Measurements from ENCODE around the gene ARAP2.

The ARAP2 gene

DNA sequence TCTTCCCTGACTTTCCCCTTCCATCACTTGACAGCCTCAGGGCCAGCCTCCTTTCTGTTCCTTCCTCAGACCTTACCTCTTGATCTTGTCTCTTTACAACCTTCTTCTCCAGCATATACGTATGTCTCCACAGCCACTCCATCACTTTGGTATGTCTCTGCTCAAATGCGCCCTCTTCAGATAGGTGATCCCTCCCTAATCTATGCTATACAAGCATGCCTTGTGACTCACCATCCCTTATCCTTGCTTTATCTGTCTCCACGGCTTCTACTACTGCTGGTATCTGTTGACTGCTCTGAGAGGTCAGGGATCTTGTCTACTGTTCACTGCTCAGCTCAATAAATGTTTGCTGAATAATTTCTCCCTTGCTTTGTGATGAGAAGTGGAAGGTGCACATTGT, 9.0 kb downstream of the ARAP2 start:
- TF ChIP-seq, protein P1, sequence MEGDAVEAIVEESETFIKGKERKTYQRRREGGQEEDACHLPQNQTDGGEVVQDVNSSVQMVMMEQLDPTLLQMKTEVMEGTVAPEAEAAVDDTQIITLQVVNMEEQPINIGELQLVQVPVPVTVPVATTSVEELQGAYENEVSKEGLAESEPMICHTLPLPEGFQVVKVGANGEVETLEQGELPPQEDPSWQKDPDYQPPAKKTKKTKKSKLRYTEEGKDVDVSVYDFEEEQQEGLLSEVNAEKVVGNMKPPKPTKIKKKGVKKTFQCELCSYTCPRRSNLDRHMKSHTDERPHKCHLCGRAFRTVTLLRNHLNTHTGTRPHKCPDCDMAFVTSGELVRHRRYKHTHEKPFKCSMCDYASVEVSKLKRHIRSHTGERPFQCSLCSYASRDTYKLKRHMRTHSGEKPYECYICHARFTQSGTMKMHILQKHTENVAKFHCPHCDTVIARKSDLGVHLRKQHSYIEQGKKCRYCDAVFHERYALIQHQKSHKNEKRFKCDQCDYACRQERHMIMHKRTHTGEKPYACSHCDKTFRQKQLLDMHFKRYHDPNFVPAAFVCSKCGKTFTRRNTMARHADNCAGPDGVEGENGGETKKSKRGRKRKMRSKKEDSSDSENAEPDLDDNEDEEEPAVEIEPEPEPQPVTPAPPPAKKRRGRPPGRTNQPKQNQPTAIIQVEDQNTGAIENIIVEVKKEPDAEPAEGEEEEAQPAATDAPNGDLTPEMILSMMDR (conservative IDR thresholded peaks at IDR 0.05; ENCODE audit: control insufficient read depth, insufficient read depth, low read depth, low read length) = no peak
- H3K4me3 ChIP-seq (ENCODE audit: control insufficient read depth, low read depth, low read length) = no peak overlapping the region
- no peak for DNase-seq (ENCODE audit: low read depth)

DNA sequence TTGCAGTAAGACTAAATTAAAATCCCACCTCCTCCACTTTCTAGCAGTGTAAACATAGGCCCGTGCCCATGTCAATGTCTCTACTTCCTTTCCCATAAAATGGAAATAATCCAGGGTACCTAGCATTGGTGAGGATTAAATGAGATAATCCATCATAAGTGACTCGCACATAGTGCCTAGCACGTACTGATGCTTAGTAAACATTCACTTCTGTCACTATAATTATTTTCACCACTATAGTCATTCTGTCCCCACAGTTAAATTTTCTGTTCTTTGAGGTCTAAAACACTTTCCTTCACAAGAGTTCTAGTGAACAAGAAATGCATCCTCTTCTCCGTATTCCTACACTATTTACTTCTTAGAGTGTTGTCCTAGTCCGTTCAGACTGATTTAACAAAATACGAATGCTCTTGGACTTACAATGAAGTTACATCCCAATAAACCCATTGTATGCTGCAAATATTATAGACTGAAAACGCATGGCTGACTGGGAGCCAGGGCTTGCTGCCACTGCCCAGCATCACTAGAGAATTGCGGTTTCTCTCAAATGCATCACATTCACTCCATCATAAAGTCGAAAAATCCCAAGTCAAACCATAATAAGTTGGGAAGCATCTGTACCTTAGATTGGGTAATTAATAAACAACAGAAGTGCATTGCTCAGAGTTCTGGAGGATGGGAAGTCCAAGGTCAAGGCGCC, 10.6 kb downstream of the ARAP2 start:
- TF ChIP-seq, protein P1 (conservative IDR thresholded peaks at IDR 0.05; ENCODE audit: control insufficient read depth, insufficient read depth, low read depth, low read length) = no peak
- no peak for DNase-seq (ENCODE audit: low read depth)
- H3K4me3 ChIP-seq (ENCODE audit: control insufficient read depth, low read depth, low read length) = no peak overlapping the region

DNA sequence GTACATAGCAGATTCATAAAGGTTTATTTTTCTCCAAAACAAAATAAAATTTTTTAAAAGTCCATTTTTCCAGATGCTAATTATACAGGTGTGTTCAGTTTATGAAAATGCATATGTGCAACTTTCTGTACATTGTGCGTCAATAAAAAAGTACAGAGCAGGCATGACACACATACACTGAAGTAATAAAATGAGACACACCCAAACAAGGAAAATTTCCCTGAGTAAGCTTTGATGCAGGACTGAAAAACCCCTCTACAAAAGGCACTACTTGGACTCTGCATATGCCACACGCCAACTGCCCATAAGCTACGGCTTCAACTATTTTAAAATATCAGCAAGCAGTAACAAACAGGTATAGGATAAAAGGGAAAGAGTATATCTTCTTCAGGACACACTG, 13.8 kb downstream of the ARAP2 start:
- no peak overlapping the region for H3K4me3 ChIP-seq (ENCODE audit: control insufficient read depth, low read depth, low read length)
- TF ChIP-seq, protein P1 (conservative IDR thresholded peaks at IDR 0.05; ENCODE audit: control insufficient read depth, insufficient read depth, low read depth, low read length) = no peak
- DNase-seq (ENCODE audit: low read depth) = no peak

DNA sequence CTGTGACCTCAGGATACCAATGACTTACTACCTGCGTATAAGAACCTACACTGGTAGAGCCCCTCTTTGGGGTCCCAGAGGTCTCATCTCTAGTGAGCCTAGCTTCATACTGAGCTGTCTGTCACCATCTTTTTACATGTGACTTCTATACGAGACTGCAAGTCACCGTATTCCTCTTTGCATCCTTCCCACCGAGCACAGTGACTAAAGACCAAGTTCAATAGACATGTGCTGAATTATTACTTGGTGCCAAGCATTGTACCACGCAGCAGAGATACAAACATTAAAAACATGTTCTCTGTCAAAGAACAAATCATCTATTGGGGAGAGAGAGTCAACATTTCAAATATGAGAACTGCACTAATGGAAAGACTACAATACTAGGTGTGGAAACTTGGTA, 16.4 kb downstream of the ARAP2 start:
- TF ChIP-seq, protein P1 (conservative IDR thresholded peaks at IDR 0.05; ENCODE audit: control insufficient read depth, insufficient read depth, low read depth, low read length) = no peak
- H3K4me3 ChIP-seq (ENCODE audit: control insufficient read depth, low read depth, low read length) = no peak overlapping the region
- DNase-seq (ENCODE audit: low read depth) = no peak

DNA sequence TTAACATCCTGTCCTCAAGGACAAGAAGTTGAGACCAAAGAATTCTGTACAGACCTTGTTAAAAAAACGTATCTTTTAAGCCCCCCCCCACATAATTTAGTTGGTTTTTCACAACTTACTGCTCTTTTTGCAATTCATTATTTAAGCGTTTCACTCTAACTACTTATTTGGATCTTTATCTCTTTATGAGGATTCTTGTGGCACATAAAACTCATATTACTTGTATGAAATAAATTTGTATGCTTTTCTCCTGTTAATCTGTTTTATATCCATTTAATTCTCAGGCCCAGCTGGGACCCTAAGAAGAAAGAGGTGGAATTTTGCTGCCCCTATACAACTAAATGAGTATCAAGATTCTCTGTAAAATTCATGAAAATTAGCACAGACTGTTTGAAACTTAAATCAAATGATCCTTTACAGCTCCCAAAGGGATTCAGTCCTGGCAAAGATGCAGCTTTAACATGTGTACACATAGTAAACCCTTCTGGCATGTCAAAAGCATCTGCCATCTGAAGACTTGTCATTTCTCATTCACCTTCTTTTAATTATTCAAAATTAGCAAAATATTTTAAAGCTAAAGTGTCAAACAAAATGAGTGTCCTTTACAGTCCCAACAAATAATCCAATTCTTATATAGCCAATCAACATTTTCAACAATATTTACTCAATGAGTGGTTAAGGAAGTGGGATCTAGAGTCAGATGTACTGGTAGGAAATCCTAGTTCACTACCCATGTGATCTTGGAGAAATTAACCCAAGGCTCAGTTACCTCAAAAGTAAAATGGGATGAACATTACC, 17.7 kb downstream of the ARAP2 start:
- H3K4me3 ChIP-seq (ENCODE audit: control insufficient read depth, low read depth, low read length) = no peak overlapping the region
- TF ChIP-seq, protein P1 (conservative IDR thresholded peaks at IDR 0.05; ENCODE audit: control insufficient read depth, insufficient read depth, low read depth, low read length) = no peak
- DNase-seq (ENCODE audit: low read depth) = no peak

DNA sequence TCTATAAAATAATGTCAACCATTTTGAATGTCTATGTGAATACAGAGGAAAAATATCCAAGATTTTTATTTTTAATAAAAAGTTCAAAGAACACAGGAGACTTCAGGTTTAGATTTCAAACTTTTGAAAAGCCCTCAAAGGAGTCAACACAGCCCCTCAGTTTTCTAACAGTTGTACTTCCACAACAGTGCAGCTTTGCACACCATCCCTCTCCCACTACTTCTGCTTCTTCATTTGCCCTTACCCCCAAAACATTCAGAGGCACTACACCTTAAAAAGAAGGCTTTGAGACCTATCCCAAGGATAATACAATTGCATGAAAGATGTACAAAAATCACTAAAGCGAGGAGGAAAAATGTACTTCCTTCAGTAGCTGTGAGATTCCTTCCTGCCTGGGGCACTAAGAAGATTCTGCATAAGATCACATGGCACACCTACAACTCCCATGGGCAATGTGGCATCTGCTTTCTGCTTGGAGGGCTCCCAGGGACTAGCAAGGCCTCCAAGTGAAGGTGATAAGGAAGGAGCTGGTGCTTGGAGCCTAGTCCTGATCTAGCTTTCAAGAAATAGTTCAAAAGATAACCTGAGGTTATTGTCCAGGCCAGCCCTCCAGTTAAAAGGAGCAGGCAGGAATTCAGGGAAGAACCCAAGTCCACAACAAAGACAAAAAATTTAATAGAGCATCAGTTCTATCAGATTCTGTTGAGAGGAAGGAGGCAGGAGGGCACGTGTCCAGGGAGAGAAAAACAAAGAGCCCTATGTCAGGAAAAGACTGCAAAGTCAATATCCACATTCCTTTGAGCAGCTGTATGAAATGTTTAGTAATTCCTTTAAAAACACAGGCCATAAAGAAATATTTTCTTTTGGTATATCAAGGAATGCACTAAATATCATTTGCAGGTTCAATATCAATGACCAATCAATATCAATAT, 19.1 kb downstream of the ARAP2 start:
- no peak for DNase-seq (ENCODE audit: low read depth)
- TF ChIP-seq, protein P1 (conservative IDR thresholded peaks at IDR 0.05; ENCODE audit: control insufficient read depth, insufficient read depth, low read depth, low read length) = no peak
- no peak overlapping the region for H3K4me3 ChIP-seq (ENCODE audit: control insufficient read depth, low read depth, low read length)
